ENCODE measurements around the gene SYT12. TPM values are rescaled to one million over a fixed set of nuclear protein-coding genes. Genes with fewer than 3 reads are reported as not detected.

Gene SYT12
- total and polyA plus RNA-seq, 2 of the 13 experiments (the other 11 are each of a cell fraction or from before 2014, with no cell fraction given), result 0.01 to 0.02 TPM

DNA sequence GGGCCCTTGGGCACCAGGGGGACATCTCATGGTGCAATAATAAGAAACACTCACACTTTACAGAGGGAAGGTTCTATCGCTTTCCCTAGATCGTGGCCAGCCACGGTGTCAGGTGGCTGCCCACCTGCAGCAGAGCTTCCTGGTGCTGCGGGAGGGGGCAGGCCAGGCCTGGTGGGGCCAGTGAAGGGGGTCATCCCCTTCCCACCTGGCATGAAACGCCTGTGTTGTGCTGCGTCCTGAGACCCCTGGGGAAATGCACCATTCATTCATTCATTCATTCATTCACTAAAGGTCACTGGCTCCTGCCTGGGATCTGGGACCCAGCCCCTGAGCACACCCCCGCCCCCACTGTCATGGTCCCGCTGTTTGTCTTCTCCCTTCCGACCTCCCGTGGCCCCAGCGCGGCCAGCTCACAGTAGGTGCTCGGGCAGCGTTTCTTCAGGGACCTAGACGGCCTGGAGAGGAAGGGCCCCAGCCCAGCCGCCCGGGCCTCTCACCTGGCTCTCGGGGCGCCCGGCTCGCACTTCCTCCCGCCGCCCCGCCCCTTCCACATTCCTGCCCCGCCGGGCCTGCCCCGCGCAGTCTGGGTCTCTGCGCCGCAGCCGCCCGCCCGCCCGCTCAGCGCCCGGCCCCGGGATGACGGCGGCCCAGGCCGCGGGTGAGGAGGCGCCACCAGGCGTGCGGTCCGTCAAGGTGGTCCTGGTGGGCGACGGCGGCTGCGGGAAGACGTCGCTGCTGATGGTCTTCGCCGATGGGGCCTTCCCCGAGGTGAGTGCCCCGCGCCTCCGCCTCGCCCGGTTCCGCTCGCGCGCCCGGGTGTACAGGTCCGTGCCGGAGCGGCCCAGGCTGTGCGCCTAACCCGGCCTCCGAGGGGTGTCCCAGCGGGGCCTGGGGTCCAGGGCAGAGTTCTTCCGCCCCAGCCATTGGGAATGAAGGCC, 33.6 kb downstream of the SYT12 start, which contains the start of gene RHOD (continued):
- TF ChIP-seq ZNF766 (CRISPR knock-in tag; IDR thresholded peaks at IDR 0.05; ENCODE audit: borderline replicate concordance) (0 out of 2 replicates have a peak, but pooled peaks have one; percentile 21), ZNF431 (CRISPR knock-in tag; IDR thresholded peaks at IDR 0.05; ENCODE audit: borderline replicate concordance, low read depth) (0 out of 2 replicates have a peak, but pooled peaks have one; percentile 25), KDM2A (CRISPR knock-in tag; IDR thresholded peaks at IDR 0.05; ENCODE audit: borderline replicate concordance, low read depth) (0 out of 2 replicates have a peak, but pooled peaks have one; percentile 8), CCDC6 (CRISPR knock-in tag; IDR thresholded peaks at IDR 0.05) (no peak), SP5 (CRISPR knock-in tag; IDR thresholded peaks at IDR 0.05; ENCODE audit: borderline replicate concordance, low read depth) (peak; percentile 53; the same call in 1 of the 2 replicates), TARDBP (CRISPR knock-in tag; IDR thresholded peaks at IDR 0.05) (no peak), RNF2 (conservative IDR thresholded peaks at IDR 0.05; ENCODE audit: low read depth) (0 out of 2 replicates have a peak, but pooled peaks have one; percentile 41), ZEB1 (IDR thresholded peaks at IDR 0.05; ENCODE audit: insufficient replicate concordance, low read depth) (peak; percentile 18), SAP130 (CRISPR knock-in tag; IDR thresholded peaks at IDR 0.05; ENCODE audit: low read depth) (peak; percentile 41), ZNF430 (CRISPR knock-in tag; IDR thresholded peaks at IDR 0.05) (peak; percentile 40; the same call in 1 of the 2 replicates), EED (CRISPR knock-in tag; IDR thresholded peaks at IDR 0.05) (peak; percentile 52; the same call in 1 of the 2 replicates), HDAC1 (CRISPR knock-in tag; IDR thresholded peaks at IDR 0.05) (0 out of 2 replicates have a peak, but pooled peaks have one; percentile 33), BCL6 (CRISPR knock-in tag; IDR thresholded peaks at IDR 0.05) (0 out of 2 replicates have a peak, but pooled peaks have one; percentile 7), PHF21A (CRISPR knock-in tag; IDR thresholded peaks at IDR 0.05) (peak; percentile 50; the same call in 1 of the 2 replicates), ZNF878 (CRISPR knock-in tag; IDR thresholded peaks at IDR 0.05) (0 out of 2 replicates have a peak, but pooled peaks have one; percentile 27), RBFOX2 (IDR thresholded peaks at IDR 0.05; ENCODE audit: low read depth, low read length) (0 out of 2 replicates have a peak, but pooled peaks have one; percentile 26)
- TF ChIP-seq, protein P1, sequence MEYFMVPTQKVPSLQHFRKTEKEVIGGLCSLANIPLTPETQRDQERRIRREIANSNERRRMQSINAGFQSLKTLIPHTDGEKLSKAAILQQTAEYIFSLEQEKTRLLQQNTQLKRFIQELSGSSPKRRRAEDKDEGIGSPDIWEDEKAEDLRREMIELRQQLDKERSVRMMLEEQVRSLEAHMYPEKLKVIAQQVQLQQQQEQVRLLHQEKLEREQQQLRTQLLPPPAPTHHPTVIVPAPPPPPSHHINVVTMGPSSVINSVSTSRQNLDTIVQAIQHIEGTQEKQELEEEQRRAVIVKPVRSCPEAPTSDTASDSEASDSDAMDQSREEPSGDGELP (IDR thresholded peaks at IDR 0.05; ENCODE audit: borderline replicate concordance, low read depth), result peak; percentile 46; the same call in 1 of the 2 replicates
- TF ChIP-seq, protein P2, sequence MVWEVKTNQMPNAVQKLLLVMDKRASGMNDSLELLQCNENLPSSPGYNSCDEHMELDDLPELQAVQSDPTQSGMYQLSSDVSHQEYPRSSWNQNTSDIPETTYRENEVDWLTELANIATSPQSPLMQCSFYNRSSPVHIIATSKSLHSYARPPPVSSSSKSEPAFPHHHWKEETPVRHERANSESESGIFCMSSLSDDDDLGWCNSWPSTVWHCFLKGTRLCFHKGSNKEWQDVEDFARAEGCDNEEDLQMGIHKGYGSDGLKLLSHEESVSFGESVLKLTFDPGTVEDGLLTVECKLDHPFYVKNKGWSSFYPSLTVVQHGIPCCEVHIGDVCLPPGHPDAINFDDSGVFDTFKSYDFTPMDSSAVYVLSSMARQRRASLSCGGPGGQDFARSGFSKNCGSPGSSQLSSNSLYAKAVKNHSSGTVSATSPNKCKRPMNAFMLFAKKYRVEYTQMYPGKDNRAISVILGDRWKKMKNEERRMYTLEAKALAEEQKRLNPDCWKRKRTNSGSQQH (CRISPR knock-in tag; IDR thresholded peaks at IDR 0.05; ENCODE audit: low read depth), result no peak
- TF ChIP-seq, protein P3, sequence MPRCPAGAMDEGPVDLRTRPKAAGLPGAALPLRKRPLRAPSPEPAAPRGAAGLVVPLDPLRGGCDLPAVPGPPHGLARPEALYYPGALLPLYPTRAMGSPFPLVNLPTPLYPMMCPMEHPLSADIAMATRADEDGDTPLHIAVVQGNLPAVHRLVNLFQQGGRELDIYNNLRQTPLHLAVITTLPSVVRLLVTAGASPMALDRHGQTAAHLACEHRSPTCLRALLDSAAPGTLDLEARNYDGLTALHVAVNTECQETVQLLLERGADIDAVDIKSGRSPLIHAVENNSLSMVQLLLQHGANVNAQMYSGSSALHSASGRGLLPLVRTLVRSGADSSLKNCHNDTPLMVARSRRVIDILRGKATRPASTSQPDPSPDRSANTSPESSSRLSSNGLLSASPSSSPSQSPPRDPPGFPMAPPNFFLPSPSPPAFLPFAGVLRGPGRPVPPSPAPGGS (CRISPR knock-in tag; IDR thresholded peaks at IDR 0.05), result peak; percentile 51; the same call in 1 of the 2 replicates
- TF ChIP-seq, protein P4, sequence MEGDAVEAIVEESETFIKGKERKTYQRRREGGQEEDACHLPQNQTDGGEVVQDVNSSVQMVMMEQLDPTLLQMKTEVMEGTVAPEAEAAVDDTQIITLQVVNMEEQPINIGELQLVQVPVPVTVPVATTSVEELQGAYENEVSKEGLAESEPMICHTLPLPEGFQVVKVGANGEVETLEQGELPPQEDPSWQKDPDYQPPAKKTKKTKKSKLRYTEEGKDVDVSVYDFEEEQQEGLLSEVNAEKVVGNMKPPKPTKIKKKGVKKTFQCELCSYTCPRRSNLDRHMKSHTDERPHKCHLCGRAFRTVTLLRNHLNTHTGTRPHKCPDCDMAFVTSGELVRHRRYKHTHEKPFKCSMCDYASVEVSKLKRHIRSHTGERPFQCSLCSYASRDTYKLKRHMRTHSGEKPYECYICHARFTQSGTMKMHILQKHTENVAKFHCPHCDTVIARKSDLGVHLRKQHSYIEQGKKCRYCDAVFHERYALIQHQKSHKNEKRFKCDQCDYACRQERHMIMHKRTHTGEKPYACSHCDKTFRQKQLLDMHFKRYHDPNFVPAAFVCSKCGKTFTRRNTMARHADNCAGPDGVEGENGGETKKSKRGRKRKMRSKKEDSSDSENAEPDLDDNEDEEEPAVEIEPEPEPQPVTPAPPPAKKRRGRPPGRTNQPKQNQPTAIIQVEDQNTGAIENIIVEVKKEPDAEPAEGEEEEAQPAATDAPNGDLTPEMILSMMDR (CRISPR knock-in tag; IDR thresholded peaks at IDR 0.05), result no peak; the same call in 1 of the 2 replicates
- TF ChIP-seq, protein P5, sequence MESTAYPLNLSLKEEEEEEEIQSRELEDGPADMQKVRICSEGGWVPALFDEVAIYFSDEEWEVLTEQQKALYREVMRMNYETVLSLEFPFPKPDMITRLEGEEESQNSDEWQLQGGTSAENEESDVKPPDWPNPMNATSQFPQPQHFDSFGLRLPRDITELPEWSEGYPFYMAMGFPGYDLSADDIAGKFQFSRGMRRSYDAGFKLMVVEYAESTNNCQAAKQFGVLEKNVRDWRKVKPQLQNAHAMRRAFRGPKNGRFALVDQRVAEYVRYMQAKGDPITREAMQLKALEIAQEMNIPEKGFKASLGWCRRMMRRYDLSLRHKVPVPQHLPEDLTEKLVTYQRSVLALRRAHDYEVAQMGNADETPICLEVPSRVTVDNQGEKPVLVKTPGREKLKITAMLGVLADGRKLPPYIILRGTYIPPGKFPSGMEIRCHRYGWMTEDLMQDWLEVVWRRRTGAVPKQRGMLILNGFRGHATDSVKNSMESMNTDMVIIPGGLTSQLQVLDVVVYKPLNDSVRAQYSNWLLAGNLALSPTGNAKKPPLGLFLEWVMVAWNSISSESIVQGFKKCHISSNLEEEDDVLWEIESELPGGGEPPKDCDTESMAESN (CRISPR knock-in tag; conservative IDR thresholded peaks at IDR 0.05), result 0 out of 2 replicates have a peak, but pooled peaks have one; percentile 22

Data from HepG2 (cell line).